Transverse colon (tissue), 4 donors: ENCODE data around the gene GGN. TPM values are rescaled to one million over a fixed set of nuclear protein-coding genes. Genes with fewer than 3 reads are reported as not detected.
A peak's percentile ranks its signal among the peaks of the same experiment; 100 is the strongest.

ENCODE experiments used
- DNase-seq: peaks from one replicate; pipeline ENCODE4 v3.0.0-alpha.2; 2019
- H3K27ac ChIP-seq, 4 donors: fragments of 200-600 bp; sonication (generic); 2 replicates each; pipeline ENCODE4 v1.5.1; 2016 to 2018; ENCODE audit warnings: inconsistent platforms in 4 of 4
- H3K27me3 ChIP-seq: fragments of 200-600 bp; sonication (generic); 2 replicates; pipeline ENCODE4 v1.5.1; 2017; ENCODE audit warnings: inconsistent platforms
- H3K36me3 ChIP-seq, 4 donors: fragments of 200-600 bp; sonication (generic); 2 replicates each; pipeline ENCODE4 v1.5.1; 2017 to 2019; ENCODE audit warnings: inconsistent platforms in 4 of 4
- H3K4me1 ChIP-seq, 4 donors: fragments of 200-600 bp; sonication (generic); 2 replicates each; pipeline ENCODE4 v1.5.1; 2017 to 2020; ENCODE audit warnings: inconsistent platforms in 4 of 4
- H3K4me3 ChIP-seq, 4 donors: fragments of 200-600 bp; sonication (generic); 1 replicate in 1 of 4; 2 replicates in 3 of 4; pipeline versions ENCODE4 v1.5.1 to v1.6.1; 2017 to 2019; ENCODE audit warnings: inconsistent platforms in 4 of 4
- H3K9me3 ChIP-seq, 2 donors: fragments of 200-600 bp; sonication (generic); 2 replicates each; pipeline ENCODE4 v1.5.1; 2017 to 2019; ENCODE audit warnings: inconsistent platforms in 2 of 2
- CTCF ChIP-seq, 5 experiments: fragments of 200-600 bp in 3 of 5; fragments of 450-650 bp in 2 of 5; sonication (generic) in 3 of 5; IDR thresholded peaks; 1 replicate in 2 of 5; 2 replicates in 3 of 5; pipeline ENCODE4 v1.5.1; 2016 to 2017; ENCODE audit warnings: antibody characterized with exemption in 5 of 5, inconsistent platforms in 3 of 5, mild to moderate bottlenecking in 2 of 5, moderate library complexity in 1 of 5
- EP300 ChIP-seq: sonication (generic); formaldehyde crosslinking; IDR thresholded peaks from one replicate; pipeline ENCODE4 v1.6.1; 2017; ENCODE audit warnings: antibody characterized with exemption, low read depth
- POLR2A ChIP-seq: fragments of 450-650 bp; IDR thresholded peaks from one replicate; pipeline ENCODE4 v1.6.1; 2016; ENCODE audit warnings: antibody characterized with exemption, mild to moderate bottlenecking, moderate library complexity
- POLR2AphosphoS5 ChIP-seq, 3 donors: sonication (generic); formaldehyde crosslinking; IDR thresholded peaks; one replicate each; pipeline ENCODE4 v1.6.1; 2016; ENCODE audit warnings: antibody characterized with exemption in 3 of 3
- WGBS, 2 donors: methylation state at CpG; one replicate each; pipeline ENCODE4 v1.1.5; 2018; ENCODE audit warnings: low coverage in 1 of 2; 5-methylcytosine and 5-hydroxymethylcytosine counted together
- in situ Hi-C, 4 donors: fragments of 200-750 bp; cut with MboI; loops; one replicate each; pipeline versions ENCODE4 v1.15.0 to v1.15.1; 2017; ENCODE audit warnings: low sequenced_read_pairs in 3 of 4, low pct_ligation_motif_present in 1 of 4, low pct_unique_long_range_greater_than_20kb in 1 of 4
- intact Hi-C: fragments of 100-400 bp; cut with DNase I; formaldehyde crosslinking; loops from one replicate; pipeline ENCODE4 v1.15.1; 2023; ENCODE audit warnings: low total_unique reads
- total RNA-seq, 4 donors: library from RNA; depleted of rRNA; stranded (reverse); fragments of >200 nt; gene quantifications; one replicate each; pipeline ENCODE4 v1.1.0, GENCODE V29; 2016

GGN gene
- total RNA-seq, 4 donors from 2014 or later: not detected

DNA sequence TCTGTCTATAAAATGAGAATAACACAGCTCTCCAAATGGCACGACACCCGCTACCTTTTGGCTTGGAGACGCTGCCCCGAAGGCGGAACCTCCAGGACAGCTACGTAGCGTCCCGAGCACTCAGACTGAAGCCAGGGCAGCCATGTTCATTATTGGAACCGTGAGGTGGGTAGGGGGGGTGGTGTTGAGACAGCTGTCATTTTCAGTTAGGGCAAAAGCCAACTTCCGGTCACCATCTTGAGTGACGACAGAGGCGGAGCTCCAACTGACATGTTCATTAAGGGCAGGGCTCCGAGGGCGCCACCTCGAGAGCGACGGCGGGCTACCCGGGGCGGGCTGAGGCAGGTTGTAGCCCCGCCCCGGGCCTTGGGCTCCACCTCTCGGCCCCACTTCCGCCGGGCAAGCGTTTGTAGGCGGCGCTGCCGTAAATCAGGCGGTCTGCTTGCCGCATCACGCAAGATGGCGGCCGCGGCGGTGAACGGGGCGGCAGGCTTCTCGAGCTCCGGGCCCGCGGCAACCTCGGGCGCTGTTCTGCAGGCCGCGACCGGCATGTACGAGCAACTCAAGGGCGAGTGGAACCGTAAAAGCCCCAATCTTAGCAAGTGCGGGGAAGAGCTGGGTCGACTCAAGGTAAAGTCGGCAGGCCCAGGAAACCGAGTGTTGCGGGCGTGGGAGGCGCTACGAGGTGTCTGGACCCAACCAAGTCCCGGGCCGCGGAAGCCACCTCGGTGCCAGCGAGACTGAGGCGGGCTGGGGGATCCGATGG is 13.3 kb downstream of the GGN start, which contains the start of gene PSMD8:
PSMD8 (plus strand) TSS at position 240 of the 766 bp plus-strand sequence; CDS start at position 271, 31 bp downstream.
- Histone ChIP-seq H3K36me3 (peaks cover 0 to 6% (median 0%) of the 10 kb centered on the region in 4 donors), H3K4me3 (peak within 1 kb of the TSS; percentile 66 to 82 (median 74)), H3K4me1 (peaks cover 11 to 28% (median 16%) of the 10 kb centered on the region in 4 donors), H3K9me3 (no peaks in the 10 kb centered on the region), H3K27ac (peak within 1 kb of the TSS; percentile 85 to 92 (median 88)), H3K27me3 (no peaks in the 10 kb centered on the region)
- peak; percentile 99 for DNase-seq
- in situ Hi-C loops (no loop called here), intact Hi-C loops (no loop called here)
- TF ChIP-seq CTCF (IDR thresholded peaks at IDR 0.05) (peak in 1 of 5 experiments; percentile 18), POLR2AphosphoS5 (IDR thresholded peaks at IDR 0.05) (peak; percentile 92 to 97 (median 95)), POLR2A (peak; percentile 95), EP300 (peak; percentile 72)
- WGBS, 2 donors: 0 to 1% methylated on average over 4 to 40 of the region's 65 CpGs

- in situ Hi-C loops (no loop called here), intact Hi-C loops (no loop called here)
- TF ChIP-seq EP300 (no peak), CTCF (IDR thresholded peaks at IDR 0.05) (no peak), POLR2AphosphoS5 (IDR thresholded peaks at IDR 0.05) (no peak), POLR2A (no peak)
- Histone ChIP-seq H3K4me1 (peaks cover 11 to 28% (median 16%) of the 10 kb centered on the region in 4 donors), H3K36me3 (peaks cover 0 to 2% (median 0%) of the 10 kb centered on the region in 4 donors), H3K4me3 (peak overlapping the region in 3 of 4 donors; percentile 23 to 76 (median 66)), H3K9me3 (no peaks in the 10 kb centered on the region), H3K27me3 (no peaks in the 10 kb centered on the region), H3K27ac (peak overlapping the region; percentile 85 to 92 (median 88))
- no peak for DNase-seq
- 68 to 86% methylated on average over 2 to 6 of the region's 6 CpGs for WGBS, 2 donors
These were observed 13.9 kb downstream of the GGN start for GRCh38 chr19:38373907-38374331.

- TF ChIP-seq CTCF (IDR thresholded peaks at IDR 0.05): no peak
- TF ChIP-seq POLR2A: no peak
- no peak for TF ChIP-seq POLR2AphosphoS5 (IDR thresholded peaks at IDR 0.05)
- no peak for TF ChIP-seq EP300
- H3K36me3 ChIP-seq: no peaks in the 10 kb centered on the region
- H3K4me1 ChIP-seq: peaks cover 6 to 13% (median 10%) of the 10 kb centered on the region in 4 donors
- no peaks in the 10 kb centered on the region for H3K9me3 ChIP-seq
- H3K27ac ChIP-seq: no peak overlapping the region
- in situ Hi-C loops: no loop called here
- peaks cover 8% of the 10 kb centered on the region for H3K27me3 ChIP-seq
- intact Hi-C loops: no loop called here
- DNase-seq: no peak
- no peak overlapping the region for H3K4me3 ChIP-seq
- WGBS, 2 donors: 80% methylated on average over 1 to 6 of the region's 6 CpGs
These were observed 16.8 kb downstream of the GGN start for GRCh38 chr19:38371081-38371480.

DNA sequence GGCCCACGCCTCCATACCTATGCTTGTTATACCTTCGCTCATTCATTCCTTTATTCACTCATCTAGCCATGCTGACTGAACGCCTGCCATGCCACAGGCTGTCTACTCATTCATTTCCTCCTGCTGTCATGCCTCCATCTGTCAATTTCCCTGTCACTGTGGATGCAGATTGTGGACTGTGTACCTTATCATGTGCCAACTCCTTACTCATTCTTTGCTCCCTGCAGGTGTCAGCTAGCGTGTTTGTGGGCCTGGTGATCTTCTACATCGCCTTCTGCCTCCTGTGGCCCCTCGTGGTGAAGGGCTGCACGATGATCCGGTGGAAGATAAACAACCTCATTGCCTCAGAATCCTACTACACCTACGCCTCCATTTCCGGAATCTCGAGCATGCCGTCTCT is 17.5 kb downstream of the GGN start:
- peaks cover 0 to 5% (median 2%) of the 10 kb centered on the region in 4 donors for H3K4me1 ChIP-seq
- no peak overlapping the region for H3K4me3 ChIP-seq
- intact Hi-C loops (no loop called here), in situ Hi-C loops (no loop called here)
- no peak for DNase-seq
- H3K9me3 ChIP-seq: no peaks in the 10 kb centered on the region
- H3K27me3 ChIP-seq: peaks cover 10% of the 10 kb centered on the region
- no peak for TF ChIP-seq POLR2A
- TF ChIP-seq EP300: no peak
- TF ChIP-seq CTCF (IDR thresholded peaks at IDR 0.05): no peak
- no peak for TF ChIP-seq POLR2AphosphoS5 (IDR thresholded peaks at IDR 0.05)
- H3K27ac ChIP-seq: no peak overlapping the region
- WGBS, 2 donors: 54 to 65% methylated on average over 3 to 12 of the region's 12 CpGs
- H3K36me3 ChIP-seq: no peaks in the 10 kb centered on the region
